Vagina (tissue), 2 donors: ENCODE measurements around the gene MTHFD2. TPM values are rescaled to one million over a fixed set of nuclear protein-coding genes. Genes with fewer than 3 reads are reported as not detected.

Experiments used
- DNase-seq, 2 donors: peaks; one replicate each; pipeline ENCODE4 v3.0.0-alpha.2; 2017; ENCODE audit errors: extremely low spot score in 2 of 2
- H3K27ac ChIP-seq: fragments of 200-600 bp; sonication (generic); one replicate; pipeline ENCODE4 v1.5.1; 2019
- H3K27me3 ChIP-seq: fragments of 200-600 bp; sonication (generic); one replicate; pipeline ENCODE4 v1.5.1; 2019
- H3K36me3 ChIP-seq, 2 donors: fragments of 200-600 bp; sonication (generic); one replicate each; pipeline ENCODE4 v1.5.1; 2017 to 2019
- H3K4me1 ChIP-seq: fragments of 200-600 bp; sonication (generic); one replicate; pipeline ENCODE4 v1.5.1; 2019
- H3K4me3 ChIP-seq, 2 donors: fragments of 200-600 bp; sonication (generic); 1 replicate in 1 of 2; 2 replicates in 1 of 2; pipeline ENCODE4 v1.5.1; 2016 to 2019
- H3K9me3 ChIP-seq: fragments of 200-600 bp; sonication (generic); one replicate; pipeline ENCODE4 v1.5.1; 2019
- CTCF ChIP-seq, 3 experiments: fragments of 450-650 bp in 2 of 3; fragments of 200-600 bp in 1 of 3; sonication (generic) in 1 of 3; IDR thresholded peaks; one replicate each; pipeline ENCODE4 v1.5.1; 2017 to 2019; ENCODE audit warnings: antibody characterized with exemption in 3 of 3, mild to moderate bottlenecking in 2 of 3, moderate library complexity in 2 of 3
- POLR2A ChIP-seq, 2 donors: fragments of 450-650 bp; IDR thresholded peaks; one replicate each; pipeline ENCODE4 v1.6.1; 2017; ENCODE audit warnings: antibody characterized with exemption in 2 of 2, mild to moderate bottlenecking in 2 of 2, moderate library complexity in 2 of 2
- POLR2AphosphoS5 ChIP-seq, 2 donors: sonication (generic); formaldehyde crosslinking; IDR thresholded peaks; one replicate each; pipeline ENCODE4 v1.9.0; 2017; ENCODE audit warnings: antibody characterized with exemption in 2 of 2, mild to moderate bottlenecking in 2 of 2, low read depth in 1 of 2; ENCODE audit not compliant: insufficient read depth in 1 of 2
- intact Hi-C: fragments of 100-400 bp; cut with DNase I; formaldehyde crosslinking; loops from one replicate; pipeline ENCODE4 v1.15.1; 2023
- total RNA-seq: library from RNA; depleted of rRNA; stranded (reverse); fragments of >200 nt; gene quantifications from one replicate; pipeline ENCODE4 v1.2.3, GENCODE V29; 2016

Gene MTHFD2
- total RNA-seq, 1 donor from 2014 or later = 55.7 TPM

GRCh38 chr2:74199871-74200305, 1.5 kb downstream of the MTHFD2 start:
- H3K27me3 ChIP-seq = no peaks in the 10 kb centered on the region
- peak overlapping the region; percentile 92 for H3K27ac ChIP-seq
- TF ChIP-seq POLR2A (IDR thresholded peaks at IDR 0.05) (no peak), CTCF (IDR thresholded peaks at IDR 0.05) (no peak), POLR2AphosphoS5 (IDR thresholded peaks at IDR 0.05; ENCODE audit: insufficient read depth in 1 of 2, low read depth in 1 of 2) (no peak)
- no peaks in the 10 kb centered on the region for H3K9me3 ChIP-seq
- no peaks in the 10 kb centered on the region for H3K36me3 ChIP-seq
- peaks cover 54% of the 10 kb centered on the region for H3K4me1 ChIP-seq
- peak overlapping the region; percentile 70 to 76 for H3K4me3 ChIP-seq
- intact Hi-C loops = no loop called here
- peak in 1 of 2 donors; percentile 77 for DNase-seq

GRCh38 chr2:74201196-74201595, 2.8 kb downstream of the MTHFD2 start:
- DNase-seq = peak in 1 of 2 donors; percentile 85
- intact Hi-C loops = no loop called here
- H3K27me3 ChIP-seq = no peaks in the 10 kb centered on the region
- no peak for TF ChIP-seq POLR2A (IDR thresholded peaks at IDR 0.05)
- no peak for TF ChIP-seq POLR2AphosphoS5 (IDR thresholded peaks at IDR 0.05; ENCODE audit: insufficient read depth in 1 of 2, low read depth in 1 of 2)
- TF ChIP-seq CTCF (IDR thresholded peaks at IDR 0.05) = no peak
- H3K27ac ChIP-seq = peak overlapping the region; percentile 78
- peaks cover 67% of the 10 kb centered on the region for H3K4me1 ChIP-seq
- no peaks in the 10 kb centered on the region for H3K9me3 ChIP-seq
- no peak overlapping the region for H3K4me3 ChIP-seq
- H3K36me3 ChIP-seq = no peaks in the 10 kb centered on the region

GRCh38 chr2:74201596-74201995, 3.2 kb downstream of the MTHFD2 start:
- no peak overlapping the region for H3K4me3 ChIP-seq
- no peaks in the 10 kb centered on the region for H3K36me3 ChIP-seq
- DNase-seq = peak in 1 of 2 donors; percentile 84
- no peaks in the 10 kb centered on the region for H3K9me3 ChIP-seq
- no peaks in the 10 kb centered on the region for H3K27me3 ChIP-seq
- intact Hi-C loops = no loop called here
- TF ChIP-seq POLR2AphosphoS5 (IDR thresholded peaks at IDR 0.05; ENCODE audit: insufficient read depth in 1 of 2, low read depth in 1 of 2) (peak; percentile 51 to 98), POLR2A (IDR thresholded peaks at IDR 0.05) (no peak)
- H3K27ac ChIP-seq = peak overlapping the region; percentile 78
- peaks cover 71% of the 10 kb centered on the region for H3K4me1 ChIP-seq

- peaks cover 67% of the 10 kb centered on the region for H3K4me1 ChIP-seq
- TF ChIP-seq POLR2A (IDR thresholded peaks at IDR 0.05) (no peak), CTCF (IDR thresholded peaks at IDR 0.05) (no peak), POLR2AphosphoS5 (IDR thresholded peaks at IDR 0.05; ENCODE audit: insufficient read depth in 1 of 2, low read depth in 1 of 2) (no peak)
- peaks cover 0 to 17% of the 10 kb centered on the region in 2 donors for H3K36me3 ChIP-seq
- no peaks in the 10 kb centered on the region for H3K27me3 ChIP-seq
- no peaks in the 10 kb centered on the region for H3K9me3 ChIP-seq
- intact Hi-C loops = no loop called here
- DNase-seq = no peak
- H3K4me3 ChIP-seq = no peak overlapping the region
- peak overlapping the region; percentile 69 for H3K27ac ChIP-seq
Measured at GRCh38 chr2:74204436-74204835, 6.0 kb downstream of the MTHFD2 start.

GRCh38 chr2:74205113-74205512, 6.7 kb downstream of the MTHFD2 start:
- peaks cover 0 to 24% of the 10 kb centered on the region in 2 donors for H3K36me3 ChIP-seq
- H3K27ac ChIP-seq = peak overlapping the region; percentile 69
- intact Hi-C loops = no loop called here
- H3K4me3 ChIP-seq = no peak overlapping the region
- H3K9me3 ChIP-seq = no peaks in the 10 kb centered on the region
- DNase-seq = no peak
- no peaks in the 10 kb centered on the region for H3K27me3 ChIP-seq
- peaks cover 60% of the 10 kb centered on the region for H3K4me1 ChIP-seq
- TF ChIP-seq CTCF (IDR thresholded peaks at IDR 0.05) (no peak), POLR2AphosphoS5 (IDR thresholded peaks at IDR 0.05; ENCODE audit: insufficient read depth in 1 of 2, low read depth in 1 of 2) (no peak), POLR2A (IDR thresholded peaks at IDR 0.05) (no peak)
